ENCODE data around the gene GPR156.

- no peak for TF ChIP-seq ZBTB33 (IDR thresholded peaks at IDR 0.05; ENCODE audit: borderline replicate concordance, low read depth)
- no peak for TF ChIP-seq ELF1 (IDR thresholded peaks at IDR 0.05)
- no peak for TF ChIP-seq REST (IDR thresholded peaks at IDR 0.05; ENCODE audit: low read depth, low read length)
- no peak for TF ChIP-seq CHD2 (IDR thresholded peaks at IDR 0.05; ENCODE audit: low read length, partially characterized antibody)
- no peak for TF ChIP-seq GABPA (IDR thresholded peaks at IDR 0.05; ENCODE audit: low read depth)
- TF ChIP-seq CTCF (IDR thresholded peaks at IDR 0.05) = no peak
- TF ChIP-seq FOXM1 (IDR thresholded peaks at IDR 0.05; ENCODE audit: low read depth) = no peak
- TF ChIP-seq TEAD4 (IDR thresholded peaks at IDR 0.05; ENCODE audit: borderline replicate concordance, insufficient read depth) = no peak
Measured at GRCh38 chr3:120326784-120327183, 41.8 kb upstream of the GPR156 start.
